Transverse colon (tissue), 3 donors: ENCODE results near the gene MT4.

Experiments
- EP300 ChIP-seq: sonication (generic); formaldehyde crosslinking; IDR thresholded peaks from one replicate; pipeline ENCODE4 v1.6.1; 2017; ENCODE audit warnings: antibody characterized with exemption, low read depth
- POLR2A ChIP-seq: fragments of 450-650 bp; IDR thresholded peaks from one replicate; pipeline ENCODE4 v1.6.1; 2016; ENCODE audit warnings: antibody characterized with exemption, mild to moderate bottlenecking, moderate library complexity
- TF ChIP-seq, protein P1 (sequence below), 5 experiments: fragments of 200-600 bp in 3 of 5; fragments of 450-650 bp in 2 of 5; sonication (generic) in 3 of 5; IDR thresholded peaks; 1 replicate in 2 of 5; 2 replicates in 3 of 5; pipeline ENCODE4 v1.5.1; 2016 to 2017; ENCODE audit warnings: antibody characterized with exemption in 5 of 5, inconsistent platforms in 3 of 5, mild to moderate bottlenecking in 2 of 5, moderate library complexity in 1 of 5

DNA sequence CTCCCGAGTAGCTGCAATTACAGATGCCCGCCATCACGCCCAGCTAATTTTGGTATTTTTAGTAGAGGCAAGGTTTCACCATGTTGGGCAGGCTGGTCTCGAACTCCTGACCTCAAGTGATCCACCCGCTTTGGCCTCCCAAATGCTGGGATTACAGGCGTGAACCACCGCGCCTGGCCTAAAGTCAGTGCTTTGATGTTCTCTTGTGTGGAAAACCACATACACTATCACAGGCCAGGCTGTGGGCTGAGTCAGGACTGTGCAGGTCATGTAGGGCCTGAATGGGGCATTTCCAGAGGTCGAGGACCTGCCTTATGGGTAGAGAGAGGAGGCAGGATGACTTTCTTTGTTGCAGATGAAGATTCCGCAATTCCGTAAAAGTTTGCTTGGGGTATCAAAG, 19.4 kb downstream of the MT4 start:
- TF ChIP-seq, protein P1, sequence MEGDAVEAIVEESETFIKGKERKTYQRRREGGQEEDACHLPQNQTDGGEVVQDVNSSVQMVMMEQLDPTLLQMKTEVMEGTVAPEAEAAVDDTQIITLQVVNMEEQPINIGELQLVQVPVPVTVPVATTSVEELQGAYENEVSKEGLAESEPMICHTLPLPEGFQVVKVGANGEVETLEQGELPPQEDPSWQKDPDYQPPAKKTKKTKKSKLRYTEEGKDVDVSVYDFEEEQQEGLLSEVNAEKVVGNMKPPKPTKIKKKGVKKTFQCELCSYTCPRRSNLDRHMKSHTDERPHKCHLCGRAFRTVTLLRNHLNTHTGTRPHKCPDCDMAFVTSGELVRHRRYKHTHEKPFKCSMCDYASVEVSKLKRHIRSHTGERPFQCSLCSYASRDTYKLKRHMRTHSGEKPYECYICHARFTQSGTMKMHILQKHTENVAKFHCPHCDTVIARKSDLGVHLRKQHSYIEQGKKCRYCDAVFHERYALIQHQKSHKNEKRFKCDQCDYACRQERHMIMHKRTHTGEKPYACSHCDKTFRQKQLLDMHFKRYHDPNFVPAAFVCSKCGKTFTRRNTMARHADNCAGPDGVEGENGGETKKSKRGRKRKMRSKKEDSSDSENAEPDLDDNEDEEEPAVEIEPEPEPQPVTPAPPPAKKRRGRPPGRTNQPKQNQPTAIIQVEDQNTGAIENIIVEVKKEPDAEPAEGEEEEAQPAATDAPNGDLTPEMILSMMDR (IDR thresholded peaks at IDR 0.05): no peak
- no peak for TF ChIP-seq POLR2A
- no peak for TF ChIP-seq EP300
